GM19324 (cell line): ENCODE data around the gene GARRE1.
"Not testable (repeated sequence)": the region's sequence is repeated elsewhere in the genome, so short reads cannot be mapped to it uniquely, and the experiment has no call there.

Experiments used
- ATAC-seq: cut with Tn5 transposase; IDR thresholded peaks from one replicate; pipeline ENCODE4 v1.9.1; 2021; ENCODE audit warnings: mild to moderate bottlenecking, moderate library complexity; ENCODE audit not compliant: unreplicated experiment, low FRiP score

Gene GARRE1

GRCh38 chr19:34229721-34230120, 24.6 kb upstream of the GARRE1 start:
- no peak for ATAC-seq

- ATAC-seq: no peak
Observed at GRCh38 chr19:34230820-34231219, 23.5 kb upstream of the GARRE1 start.

- no peak for ATAC-seq
Observed at GRCh38 chr19:34231439-34231838, 22.9 kb upstream of the GARRE1 start.

DNA sequence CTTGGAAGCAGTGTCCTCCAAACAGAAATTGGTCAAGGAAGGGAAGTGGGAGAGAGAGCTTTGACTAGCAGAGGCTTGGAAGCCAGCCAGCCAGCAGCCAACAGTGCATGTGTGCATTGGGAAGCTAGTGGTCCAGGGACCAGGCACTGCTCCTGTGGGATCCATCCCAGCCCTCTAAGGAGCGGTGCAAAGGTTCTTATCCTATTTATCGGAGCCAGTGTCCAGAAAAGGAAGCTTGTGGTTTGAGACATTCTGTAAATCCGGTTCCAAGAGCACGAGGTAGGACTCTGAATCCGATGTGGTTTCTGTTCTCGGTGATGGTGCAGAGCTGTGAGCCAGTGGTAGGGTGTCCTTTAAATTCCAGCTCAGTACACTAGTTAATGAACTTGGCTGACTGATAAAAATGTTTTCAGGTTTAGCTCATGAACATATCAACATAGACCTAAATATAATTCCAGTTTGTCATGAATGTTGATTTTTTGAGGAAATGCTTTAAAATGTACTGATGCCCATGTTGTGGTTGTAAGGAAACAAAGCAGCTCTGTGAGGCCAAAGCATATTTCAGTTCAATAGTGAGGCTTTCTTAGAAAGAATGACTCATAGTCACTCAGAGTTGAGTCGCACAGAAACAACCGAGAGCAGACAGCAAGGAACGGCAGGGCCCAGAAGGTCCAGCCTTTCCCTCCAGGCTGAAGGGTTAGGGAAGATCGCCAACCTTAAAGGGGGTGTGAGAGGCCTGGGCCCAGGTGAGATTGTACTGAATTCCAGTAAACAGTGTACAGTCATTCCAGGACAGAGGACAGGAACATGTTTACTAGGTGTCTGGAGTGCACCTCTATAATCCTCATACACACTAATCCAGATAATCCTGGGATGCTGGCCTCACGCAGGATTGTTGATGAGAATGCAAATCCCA, 21.5 kb upstream of the GARRE1 start:
- ATAC-seq: no peak

DNA sequence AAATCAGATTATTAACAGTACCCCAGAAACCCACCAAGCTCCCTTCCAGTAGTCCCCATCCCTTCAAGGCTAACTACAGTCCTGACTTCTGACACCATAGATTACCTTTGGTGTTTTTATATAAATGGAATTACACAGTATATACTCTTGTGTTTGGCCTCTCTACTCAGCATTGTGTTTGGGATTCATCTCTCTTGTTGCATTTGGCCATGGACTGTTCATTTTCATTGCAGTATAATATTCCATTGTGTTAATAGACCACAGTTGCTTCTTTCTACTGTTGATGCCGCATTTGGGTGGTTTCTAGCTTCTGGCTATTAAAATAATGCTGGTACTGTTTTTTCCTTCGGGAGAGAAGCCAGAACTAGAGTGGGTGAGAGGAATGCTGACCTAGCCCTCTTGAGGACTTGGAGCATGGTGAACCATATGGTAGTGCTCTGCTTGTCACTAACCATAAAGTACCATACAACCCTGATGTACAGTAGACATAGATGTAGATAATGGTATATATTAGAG, 18.9 kb upstream of the GARRE1 start:
- no peak for ATAC-seq

- ATAC-seq: no peak
Observed at GRCh38 chr19:34236035-34236987, 18.0 kb upstream of the GARRE1 start.

DNA sequence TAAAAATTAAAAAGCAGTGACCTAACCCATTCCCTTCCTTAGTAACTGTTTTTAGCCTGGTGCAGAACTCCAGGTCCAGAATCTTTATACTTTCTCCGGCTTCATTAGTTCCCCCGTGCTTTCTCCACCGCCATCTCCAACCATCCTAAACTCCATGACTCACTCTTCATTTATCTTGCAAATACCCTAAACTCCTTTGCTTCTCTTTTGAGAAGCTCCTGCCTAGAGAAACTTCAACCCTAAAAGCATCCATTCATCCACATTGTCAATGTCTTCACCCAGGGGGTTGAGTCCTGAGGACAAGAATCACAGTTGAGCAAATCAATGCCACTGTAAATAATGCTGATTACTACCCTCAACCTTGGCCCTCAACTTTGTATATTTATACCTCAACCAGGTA, 17.1 kb upstream of the GARRE1 start:
- ATAC-seq: no peak

GRCh38 chr19:34237939-34238338, 16.4 kb upstream of the GARRE1 start:
- no peak for ATAC-seq

- no peak for ATAC-seq
Observed at GRCh38 chr19:34241513-34242337, 12.6 kb upstream of the GARRE1 start.

DNA sequence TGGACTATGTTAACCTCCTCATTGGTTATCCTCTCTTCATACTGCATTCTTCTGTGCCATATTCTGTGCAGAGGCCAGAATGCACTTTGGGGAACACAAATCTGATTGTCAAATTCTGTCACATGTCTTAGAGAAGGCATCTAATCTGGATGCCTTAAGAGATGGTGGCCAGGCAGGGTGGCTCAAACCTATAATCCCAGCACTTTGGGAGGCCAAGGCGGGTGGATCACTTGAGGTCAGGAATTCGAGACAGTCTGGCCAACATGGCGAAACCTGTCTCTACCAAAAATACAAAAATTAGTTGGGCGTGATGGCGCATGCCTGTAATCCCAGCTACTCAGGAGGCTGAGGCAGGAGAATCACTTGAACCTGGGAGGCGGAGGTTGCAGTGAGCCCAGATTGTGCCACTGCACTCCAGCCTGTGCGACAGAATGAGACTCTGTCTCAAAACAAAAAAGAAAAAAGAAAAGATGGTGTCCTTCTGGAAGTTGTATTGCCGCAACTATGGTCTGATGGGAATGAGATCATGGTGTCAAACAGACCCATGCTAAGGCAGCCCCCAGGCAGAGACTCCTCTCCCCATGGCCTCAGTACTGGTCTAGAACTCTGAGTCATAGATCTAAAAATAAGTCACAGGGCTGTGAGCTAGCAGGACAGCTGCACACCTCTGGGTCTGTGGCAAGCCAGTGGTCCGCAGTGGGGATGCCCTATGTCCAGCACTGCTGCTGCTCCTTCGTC, 11.0 kb upstream of the GARRE1 start:
- not testable (repeated sequence) for ATAC-seq

DNA sequence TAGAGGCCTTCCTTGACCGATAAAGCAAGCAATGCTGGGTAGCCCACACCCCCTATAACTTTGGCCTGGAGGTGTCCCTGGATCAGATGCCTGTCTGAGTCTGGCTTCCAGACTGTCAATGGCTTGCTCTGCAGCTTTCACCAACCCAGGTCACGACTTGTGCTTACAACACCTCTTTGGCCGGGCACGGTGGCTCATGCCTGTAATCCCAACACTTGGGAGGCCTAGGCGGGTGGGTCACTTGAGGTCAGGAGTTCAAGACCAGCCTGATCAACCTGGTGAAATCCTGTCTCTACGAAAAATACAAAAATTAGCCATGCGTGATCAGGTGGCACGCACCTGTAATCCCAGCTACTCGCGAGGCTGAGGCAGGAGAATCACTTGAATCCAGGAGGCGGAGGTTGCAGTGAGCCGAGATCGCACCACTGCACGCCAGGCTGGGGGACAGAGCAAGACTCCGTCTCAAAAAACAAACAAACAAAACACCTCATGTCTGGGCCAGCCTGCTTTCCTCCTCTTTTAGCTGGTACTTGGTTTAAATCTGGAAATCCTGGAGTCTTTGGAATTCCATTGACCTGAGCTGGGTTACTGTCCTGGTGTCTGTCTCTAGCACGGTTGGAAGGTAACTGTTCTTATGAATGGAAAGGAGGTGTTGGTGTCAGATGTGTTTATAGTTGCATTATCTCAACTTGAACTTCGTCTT, 10.3 kb upstream of the GARRE1 start:
- ATAC-seq: no peak

DNA sequence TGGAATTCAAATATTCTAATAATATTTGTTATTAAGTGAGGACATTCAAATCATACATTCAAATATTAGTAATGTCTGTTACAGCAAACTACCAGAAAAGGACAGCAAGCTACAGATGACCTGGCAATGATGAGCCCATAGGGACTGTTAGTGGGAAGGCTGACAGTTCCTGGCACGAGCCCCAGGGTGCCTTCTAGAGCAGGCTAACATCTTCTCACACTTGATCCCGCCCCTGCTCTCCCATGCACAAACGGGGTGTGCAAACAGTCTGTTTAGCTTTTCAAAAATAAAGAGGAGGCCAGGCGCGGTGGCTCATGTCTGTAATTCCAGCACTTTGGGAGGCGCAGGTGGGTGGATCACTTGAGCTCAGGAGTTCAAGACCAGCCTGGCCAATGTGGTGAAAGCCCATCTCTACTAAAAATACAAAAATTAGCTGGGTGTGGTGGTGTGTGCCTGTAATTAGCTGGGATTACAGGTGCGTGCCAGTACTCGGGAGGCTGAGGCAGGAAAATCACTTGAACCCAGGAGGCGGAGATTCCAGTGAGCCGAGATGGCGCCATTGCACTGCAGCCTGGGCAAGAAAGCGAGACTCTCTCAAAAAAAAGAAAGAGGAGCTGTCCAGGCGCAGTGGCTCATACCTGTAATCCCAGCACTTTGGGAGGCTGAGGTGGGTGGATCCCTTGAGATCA, 9.6 kb upstream of the GARRE1 start:
- no peak for ATAC-seq

DNA sequence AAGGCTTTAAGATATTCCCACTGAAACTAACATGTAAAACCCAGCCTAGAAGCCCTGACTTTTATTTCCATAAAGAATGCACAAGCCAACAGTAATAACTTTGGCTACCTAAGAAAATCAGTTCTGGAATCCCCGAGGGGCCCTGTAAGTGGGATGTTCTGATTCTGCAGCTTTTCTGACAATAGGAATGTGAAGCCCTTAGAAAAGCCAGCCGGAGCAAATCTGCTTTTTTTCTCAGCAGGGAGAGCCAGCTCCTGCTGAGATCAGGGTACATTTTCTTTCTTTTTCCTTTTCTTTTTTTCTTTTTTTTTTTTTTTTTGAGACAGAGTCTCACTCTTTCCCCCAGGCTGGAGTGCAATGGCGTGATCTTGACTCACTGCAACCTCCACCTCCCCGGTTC, 8.0 kb upstream of the GARRE1 start:
- no peak for ATAC-seq

DNA sequence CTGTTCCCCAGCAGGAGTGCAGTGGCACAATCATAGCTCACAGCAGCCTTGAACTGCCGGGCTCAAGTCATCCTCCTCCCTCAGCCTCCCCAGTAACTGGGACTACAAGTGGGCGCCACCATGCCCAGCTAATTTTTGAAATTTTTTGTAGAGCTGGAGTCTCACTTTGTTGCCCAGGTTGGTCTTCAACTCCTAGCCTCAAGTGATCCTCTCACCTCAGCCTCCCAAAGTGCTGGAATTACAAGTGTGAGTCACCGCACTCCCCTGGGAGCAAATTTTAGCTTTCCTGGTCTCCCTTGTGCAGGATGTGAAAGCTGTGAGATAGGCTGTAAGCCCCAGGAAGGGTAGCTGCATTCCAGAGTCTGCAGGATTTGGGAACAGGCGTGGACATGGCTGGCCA, 5.4 kb upstream of the GARRE1 start:
- no peak for ATAC-seq

GRCh38 chr19:34253167-34253566, 1.2 kb upstream of the GARRE1 start:
- ATAC-seq: not testable (repeated sequence)

DNA sequence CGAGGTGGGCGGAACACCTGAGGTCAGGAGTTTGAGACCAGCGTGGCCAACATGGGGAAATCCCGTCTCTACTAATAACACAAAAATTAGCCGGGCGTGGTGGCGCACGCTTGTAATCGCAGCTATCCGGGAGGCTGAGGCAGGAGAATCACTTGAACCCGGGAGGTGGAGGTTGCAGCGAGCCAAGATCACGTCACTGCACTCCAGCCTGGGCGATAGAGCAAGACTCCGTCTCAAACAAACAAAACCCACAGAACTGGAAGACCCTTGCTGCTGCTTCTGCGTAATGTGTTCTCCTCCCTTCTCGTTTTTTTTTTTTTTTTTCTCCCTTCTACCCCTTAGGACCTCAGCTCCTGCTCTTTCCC, 691 bp upstream of the GARRE1 start:
- not testable (repeated sequence) for ATAC-seq

GRCh38 chr19:34254698-34255432, 511 bp downstream of the GARRE1 start:
- peak; percentile 57 for ATAC-seq

DNA sequence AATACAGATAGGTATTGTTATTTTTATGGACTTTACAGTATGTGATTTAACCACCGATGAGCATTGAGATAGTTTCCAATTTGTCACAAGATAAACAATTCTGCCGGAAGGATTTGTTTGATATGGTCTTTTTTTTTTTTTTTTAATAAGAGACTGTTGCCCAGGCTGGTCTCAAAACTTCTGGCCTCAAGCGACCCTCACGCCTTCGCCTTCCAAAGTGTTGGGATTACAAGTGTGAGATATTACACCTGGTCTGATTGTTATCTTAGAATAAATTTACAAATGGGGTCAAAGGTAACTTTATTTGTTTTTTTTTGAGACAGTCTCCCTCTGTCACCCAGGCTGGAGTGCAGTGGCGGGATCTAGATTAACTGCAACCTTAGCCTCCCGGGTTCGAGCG, 1.2 kb downstream of the GARRE1 start:
- no peak for ATAC-seq
